Breast epithelium (tissue), 3 donors: ENCODE measurements around the gene PRIM2.
"Not testable (repeated sequence)": the region's sequence is repeated elsewhere in the genome, so short reads cannot be mapped to it uniquely, and the experiment has no call there.

ENCODE experiments used
- POLR2A ChIP-seq: fragments of 450-650 bp; IDR thresholded peaks from one replicate; pipeline ENCODE4 v1.6.1; 2016; ENCODE audit warnings: antibody characterized with exemption, mild to moderate bottlenecking, moderate library complexity
- TF ChIP-seq, protein P1 (sequence below), 3 donors: fragments of 450-650 bp; IDR thresholded peaks; one replicate each; pipeline ENCODE4 v1.5.1; 2016 to 2017; ENCODE audit warnings: antibody characterized with exemption in 3 of 3, mild to moderate bottlenecking in 3 of 3, moderate library complexity in 3 of 3

GRCh38 chr6:57433790-57434189, 116.4 kb downstream of the PRIM2 start:
- TF ChIP-seq POLR2A, result not testable (repeated sequence)
- TF ChIP-seq, protein P1, sequence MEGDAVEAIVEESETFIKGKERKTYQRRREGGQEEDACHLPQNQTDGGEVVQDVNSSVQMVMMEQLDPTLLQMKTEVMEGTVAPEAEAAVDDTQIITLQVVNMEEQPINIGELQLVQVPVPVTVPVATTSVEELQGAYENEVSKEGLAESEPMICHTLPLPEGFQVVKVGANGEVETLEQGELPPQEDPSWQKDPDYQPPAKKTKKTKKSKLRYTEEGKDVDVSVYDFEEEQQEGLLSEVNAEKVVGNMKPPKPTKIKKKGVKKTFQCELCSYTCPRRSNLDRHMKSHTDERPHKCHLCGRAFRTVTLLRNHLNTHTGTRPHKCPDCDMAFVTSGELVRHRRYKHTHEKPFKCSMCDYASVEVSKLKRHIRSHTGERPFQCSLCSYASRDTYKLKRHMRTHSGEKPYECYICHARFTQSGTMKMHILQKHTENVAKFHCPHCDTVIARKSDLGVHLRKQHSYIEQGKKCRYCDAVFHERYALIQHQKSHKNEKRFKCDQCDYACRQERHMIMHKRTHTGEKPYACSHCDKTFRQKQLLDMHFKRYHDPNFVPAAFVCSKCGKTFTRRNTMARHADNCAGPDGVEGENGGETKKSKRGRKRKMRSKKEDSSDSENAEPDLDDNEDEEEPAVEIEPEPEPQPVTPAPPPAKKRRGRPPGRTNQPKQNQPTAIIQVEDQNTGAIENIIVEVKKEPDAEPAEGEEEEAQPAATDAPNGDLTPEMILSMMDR (IDR thresholded peaks at IDR 0.05), result not testable (repeated sequence)
